Stimulated activated CD4-positive, alpha-beta T cell treated with anti-CD3 and anti-CD28 coated beads, TNF-alpha, amount 100 ng/mL, for 48 hours (primary cell): ENCODE results near the gene HOXD13.
A peak's percentile ranks its signal among the peaks of the same experiment; 100 is the strongest.

Experiments
- DNase-seq, 3 donors: peaks; one replicate each; pipeline ENCODE4 v3.0.0-alpha.2; 2020; ENCODE audit warnings: low read depth in 3 of 3

HOXD13 gene

DNA sequence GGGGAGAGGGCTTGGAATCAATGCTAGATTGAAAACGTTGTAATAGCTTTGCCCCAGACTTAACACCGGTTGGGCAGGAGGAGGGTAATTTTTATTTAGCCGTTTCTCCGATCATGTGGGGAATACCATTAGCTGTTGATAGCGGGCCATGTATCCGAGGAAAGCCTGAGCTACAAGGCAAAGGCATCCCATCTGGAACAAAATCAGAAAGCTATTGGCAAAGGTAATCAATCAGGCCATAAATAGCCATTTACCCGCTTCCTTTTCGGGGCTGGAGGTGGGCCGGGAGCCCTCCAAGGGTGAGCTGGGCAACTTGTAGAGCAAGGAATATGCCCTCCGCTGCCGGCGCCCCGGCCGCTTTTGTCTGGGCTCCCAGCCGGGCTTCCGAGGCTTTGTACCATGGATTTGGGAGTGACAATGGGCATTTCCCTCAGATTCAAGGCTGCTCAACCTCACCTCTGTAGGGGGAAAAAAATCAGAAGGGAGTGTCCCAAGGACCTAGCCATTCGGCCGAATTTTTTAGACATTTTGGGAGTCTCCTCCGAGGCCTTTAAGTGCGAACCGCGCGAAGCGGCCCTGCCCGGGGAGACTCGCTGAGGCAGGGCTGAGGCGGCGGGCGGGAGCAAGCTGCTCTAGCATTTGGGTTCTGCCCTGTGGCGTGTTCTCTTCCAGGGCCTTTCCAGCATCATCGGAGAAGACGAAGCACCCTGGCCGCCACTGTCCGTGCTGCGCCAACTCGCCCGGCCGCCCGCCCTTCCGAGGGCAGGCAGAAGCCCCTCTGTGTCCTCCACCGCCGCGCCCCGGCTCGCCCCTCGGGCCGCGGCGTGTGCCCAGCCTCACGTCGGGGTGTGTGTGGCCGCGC is 28.9 kb downstream of the HOXD13 start:
- DNase-seq: no peak

DNA sequence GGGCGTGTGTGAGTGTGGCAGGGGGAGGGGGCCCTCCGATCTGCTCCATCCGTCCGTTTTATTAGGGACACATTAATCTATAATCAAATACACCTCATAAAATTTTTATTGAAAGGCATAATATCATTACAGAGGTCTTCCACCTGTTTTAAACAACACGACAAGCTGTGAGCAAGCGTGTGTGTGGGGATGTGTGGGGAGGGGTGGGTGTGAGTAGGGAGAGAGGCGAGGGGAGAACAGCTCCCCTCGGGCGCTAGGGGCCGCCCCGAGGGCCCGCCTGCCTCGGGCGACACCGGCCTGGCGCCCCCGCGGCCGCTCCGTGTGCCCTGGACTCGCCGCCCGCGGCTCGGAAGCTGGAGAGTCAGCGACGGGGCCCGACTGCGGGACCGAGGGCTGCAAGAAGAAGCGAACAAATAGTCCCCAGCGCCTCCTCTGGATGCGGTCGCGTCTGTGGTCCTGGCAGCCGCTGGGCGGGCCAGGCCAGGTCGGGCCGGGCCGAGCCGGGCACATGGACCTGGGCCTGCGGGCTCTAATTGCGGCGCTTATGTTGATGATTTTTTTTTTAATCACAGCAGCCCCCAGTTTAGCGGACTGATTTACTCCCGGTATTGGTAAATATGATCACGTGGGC is 29.6 kb downstream of the HOXD13 start:
- DNase-seq: no peak

DNA sequence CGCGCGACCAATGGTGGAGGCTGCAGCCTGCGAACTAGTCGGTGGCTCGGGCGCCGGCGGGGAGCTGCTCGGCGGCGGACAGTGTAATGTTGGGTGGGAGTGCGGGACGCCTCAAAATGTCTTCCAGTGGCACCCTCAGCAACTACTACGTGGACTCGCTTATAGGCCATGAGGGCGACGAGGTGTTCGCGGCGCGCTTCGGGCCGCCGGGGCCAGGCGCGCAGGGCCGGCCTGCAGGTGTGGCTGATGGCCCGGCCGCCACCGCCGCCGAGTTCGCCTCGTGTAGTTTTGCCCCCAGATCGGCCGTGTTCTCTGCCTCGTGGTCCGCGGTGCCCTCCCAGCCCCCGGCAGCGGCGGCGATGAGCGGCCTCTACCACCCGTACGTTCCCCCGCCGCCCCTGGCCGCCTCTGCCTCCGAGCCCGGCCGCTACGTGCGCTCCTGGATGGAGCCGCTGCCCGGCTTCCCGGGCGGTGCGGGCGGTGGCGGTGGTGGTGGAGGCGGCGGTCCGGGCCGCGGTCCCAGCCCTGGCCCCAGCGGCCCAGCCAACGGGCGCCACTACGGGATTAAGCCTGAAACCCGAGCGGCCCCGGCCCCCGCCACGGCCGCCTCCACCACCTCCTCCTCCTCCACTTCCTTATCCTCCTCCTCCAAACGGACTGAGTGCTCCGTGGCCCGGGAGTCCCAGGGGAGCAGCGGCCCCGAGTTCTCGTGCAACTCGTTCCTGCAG is 30.3 kb downstream of the HOXD13 start, which contains the start of gene HOXD9:
Gene HOXD9, plus strand, starts transcription at position 37 of the 728 bp plus-strand sequence. Its CDS starts 50 bp downstream, at position 87.
- no peak for DNase-seq

DNA sequence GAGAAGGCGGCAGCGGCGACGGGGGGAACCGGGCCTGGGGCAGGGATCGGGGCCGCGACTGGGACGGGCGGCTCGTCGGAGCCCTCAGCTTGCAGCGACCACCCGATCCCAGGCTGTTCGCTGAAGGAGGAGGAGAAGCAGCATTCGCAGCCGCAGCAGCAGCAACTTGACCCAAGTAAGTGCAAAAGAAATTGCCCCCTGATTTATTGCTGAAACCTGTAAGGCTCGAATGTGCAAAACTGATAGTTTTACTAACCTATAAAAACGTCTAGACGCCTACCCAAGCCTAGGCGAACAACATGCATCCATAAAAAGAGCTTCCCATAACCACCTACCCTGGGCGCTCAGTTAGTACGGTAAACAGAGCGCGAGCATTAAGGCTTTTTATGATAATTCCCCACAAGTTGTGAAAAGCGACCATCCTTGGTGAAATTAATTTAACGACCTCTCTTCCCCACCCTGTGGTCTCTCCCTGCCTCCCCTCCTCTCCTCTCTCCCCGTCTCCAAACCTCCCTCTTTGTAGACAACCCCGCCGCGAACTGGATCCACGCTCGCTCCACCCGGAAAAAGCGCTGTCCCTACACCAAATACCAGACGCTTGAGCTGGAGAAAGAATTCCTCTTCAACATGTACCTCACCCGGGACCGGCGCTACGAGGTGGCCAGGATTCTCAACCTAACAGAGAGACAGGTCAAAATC is 31.0 kb downstream of the HOXD13 start:
- no peak for DNase-seq

DNA sequence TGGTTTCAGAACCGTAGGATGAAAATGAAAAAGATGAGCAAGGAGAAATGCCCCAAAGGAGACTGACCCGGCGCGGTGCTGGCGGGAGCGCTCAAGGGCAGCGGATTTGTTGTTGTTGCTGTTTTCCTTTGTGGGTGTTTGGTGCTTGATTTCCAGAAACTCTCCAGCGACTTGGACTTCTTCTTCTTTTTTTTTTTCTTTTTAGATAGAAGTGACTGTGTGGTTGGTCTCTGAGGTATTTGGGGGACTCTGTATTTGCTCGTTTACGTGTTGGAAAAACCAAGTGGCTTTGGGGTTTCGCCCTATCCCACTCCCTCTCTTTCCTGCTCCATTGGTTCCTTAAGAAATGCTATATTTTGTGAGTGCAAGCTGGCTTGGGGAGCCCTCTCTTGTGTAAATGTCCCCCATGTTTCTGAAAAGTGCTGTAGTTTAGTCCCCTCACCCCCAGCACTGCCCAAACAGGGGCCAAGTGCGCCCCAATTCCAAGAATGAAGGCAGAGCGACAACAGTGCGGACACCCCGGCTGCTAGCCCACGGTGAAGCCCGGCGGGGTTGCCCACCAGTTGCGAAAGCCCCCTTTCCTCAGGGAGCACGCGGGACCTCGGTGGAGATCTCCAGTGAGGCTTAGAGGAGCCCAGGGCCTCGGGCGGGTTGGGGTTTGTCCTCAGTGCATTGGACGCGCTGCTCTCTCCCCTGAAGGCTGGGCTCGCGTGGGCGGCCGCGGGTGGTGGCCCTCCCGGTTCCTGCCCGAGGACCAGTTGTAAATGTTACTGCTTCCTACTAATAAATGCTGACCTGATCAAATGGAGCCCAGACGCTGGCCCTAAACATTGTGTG is 31.8 kb downstream of the HOXD13 start:
- no peak for DNase-seq

DNA sequence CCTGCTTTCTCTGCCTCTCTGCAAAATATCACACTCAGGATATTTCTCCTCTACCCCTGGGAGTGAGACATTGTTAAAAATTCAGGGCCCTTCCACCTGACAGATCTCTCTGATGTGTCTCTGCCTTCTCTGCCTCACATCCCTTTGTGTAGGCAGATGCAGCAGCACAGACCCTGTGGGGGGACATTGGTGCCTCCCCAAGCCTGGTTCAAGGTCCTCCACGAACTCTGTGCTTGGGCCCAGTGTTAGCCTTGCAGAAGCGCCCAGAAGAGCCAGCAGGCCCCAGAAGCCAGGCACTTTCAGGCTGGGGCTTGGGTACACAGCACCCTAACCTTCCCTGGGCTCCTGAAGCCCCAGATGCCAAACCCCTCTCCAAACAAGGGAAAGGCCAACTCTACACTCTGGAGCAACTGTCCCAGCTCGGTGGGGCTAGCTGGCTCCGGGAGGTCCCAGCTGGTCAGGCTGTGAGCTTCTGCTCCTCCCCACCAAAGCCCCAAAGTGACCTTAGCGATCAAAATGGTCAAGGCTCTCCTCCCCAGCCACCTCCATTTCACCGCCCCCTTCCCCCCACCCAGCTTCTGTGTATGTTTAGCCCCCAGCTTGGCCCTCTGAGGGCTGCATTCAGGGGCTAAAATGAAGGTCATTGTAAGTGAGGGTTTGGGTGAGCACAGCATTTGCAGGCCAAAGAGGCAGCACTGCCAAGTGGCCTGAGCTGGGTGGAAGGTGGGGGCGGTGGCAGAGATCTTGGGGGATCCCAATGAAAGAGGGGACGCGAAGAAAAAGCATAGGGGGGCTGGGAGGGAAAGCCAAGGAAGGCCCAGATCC is 32.6 kb downstream of the HOXD13 start:
- no peak for DNase-seq

DNA sequence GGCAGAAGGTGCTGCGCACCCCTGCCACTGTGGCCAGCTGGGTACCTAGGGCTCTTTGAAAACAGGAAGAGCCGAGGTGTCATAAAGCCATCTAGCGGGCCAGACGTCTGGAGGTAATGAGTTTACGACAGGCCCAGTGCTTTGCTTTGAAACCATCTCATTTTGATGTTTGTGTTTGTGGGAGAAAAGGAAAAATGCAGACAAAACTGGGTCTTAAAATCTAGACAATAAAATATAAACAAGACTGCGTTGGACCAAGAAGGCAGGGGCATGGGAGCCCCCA is 33.2 kb downstream of the HOXD13 start:
- DNase-seq: no peak

DNA sequence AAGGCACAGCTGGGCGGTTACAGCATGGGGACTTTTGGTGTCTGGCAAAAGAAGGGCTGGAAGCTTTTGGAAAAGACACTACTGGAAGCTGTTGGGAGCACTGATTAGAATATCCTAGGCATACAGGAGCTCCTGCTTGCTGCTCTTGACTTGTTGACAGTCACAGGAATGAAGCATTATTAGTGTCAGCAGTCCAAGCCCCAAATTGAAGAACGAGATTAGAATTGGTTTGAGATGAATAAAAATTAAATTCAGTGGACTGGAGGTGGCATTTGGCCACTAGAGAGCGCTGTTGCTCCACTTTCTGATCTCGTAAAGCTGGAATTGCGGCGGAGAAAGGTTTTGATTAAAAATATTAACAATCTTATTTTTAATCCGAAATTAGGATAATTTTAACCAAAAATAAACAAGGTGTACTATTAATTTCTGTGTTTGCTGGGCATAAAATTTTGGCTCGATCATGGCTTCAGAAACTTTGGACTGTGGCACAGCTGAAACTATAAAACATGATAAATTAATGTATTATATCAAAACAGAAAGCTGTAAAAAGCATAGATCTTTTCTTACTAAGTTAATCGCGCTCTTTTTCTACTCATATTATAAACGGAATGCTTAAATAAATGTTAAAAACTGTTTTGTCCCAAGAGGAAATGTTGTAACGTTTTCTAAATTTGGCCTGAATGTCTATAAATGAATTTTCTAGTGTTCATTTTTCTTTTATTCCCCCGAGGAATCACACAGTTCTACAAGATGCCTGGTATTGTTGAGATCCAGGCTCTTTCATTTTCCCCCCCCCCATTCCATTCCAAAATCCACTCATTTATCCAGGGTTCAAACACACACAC is 34.6 kb downstream of the HOXD13 start:
- DNase-seq: peak in 2 of 3 donors; percentile 50 to 61

DNA sequence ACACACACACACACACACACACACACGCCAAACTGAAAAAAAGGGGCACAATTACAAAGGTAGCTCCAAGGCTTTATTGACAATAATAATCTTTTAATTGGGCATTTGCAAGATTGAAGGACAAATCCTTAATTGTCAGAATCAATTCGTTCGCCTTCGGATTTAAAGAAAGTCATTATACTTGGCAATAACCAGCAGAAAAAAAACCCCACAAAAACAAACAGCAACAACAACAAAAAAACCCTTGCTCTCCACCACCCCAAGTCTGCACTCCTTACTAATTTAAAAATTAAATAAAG is 35.2 kb downstream of the HOXD13 start:
- DNase-seq: no peak

DNA sequence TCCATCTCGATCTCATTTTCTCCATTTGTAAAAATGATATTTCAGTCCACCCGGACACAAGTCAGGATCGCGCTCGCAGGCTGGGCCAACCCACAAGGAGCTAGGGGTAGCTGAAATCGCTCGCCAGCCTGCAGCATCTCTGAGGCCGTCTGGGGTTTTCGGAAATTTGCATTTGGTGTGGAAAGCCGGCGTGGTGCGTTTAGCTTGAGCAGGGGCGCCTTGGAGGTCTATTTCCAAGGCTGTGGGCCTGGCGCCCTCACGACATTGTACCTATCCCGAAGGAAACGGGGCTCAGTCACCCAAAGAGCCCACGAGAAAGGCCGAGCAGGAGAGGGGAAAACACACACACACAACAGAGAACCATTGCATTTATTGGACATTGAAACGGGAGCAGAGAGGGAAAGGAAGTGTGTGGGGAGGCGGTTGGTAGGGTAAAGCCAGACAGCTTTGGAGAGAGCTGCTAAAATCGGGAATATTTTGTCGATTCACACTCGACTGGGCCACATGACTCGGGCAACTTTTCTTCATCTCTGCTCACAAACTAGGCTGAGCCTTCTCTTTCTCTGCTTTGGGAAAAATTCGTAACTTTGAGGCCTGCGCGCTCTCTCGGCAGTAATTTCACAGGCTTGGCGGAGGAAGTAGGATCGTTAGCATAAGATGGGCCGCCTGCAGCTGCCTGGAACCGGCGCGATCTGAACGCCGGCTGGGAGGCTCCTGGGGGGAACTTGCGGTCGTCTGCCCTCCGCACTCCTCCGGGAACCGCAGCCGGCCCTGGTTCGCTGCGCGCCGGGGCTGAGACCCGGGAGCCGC is 35.9 kb downstream of the HOXD13 start:
- no peak for DNase-seq

DNA sequence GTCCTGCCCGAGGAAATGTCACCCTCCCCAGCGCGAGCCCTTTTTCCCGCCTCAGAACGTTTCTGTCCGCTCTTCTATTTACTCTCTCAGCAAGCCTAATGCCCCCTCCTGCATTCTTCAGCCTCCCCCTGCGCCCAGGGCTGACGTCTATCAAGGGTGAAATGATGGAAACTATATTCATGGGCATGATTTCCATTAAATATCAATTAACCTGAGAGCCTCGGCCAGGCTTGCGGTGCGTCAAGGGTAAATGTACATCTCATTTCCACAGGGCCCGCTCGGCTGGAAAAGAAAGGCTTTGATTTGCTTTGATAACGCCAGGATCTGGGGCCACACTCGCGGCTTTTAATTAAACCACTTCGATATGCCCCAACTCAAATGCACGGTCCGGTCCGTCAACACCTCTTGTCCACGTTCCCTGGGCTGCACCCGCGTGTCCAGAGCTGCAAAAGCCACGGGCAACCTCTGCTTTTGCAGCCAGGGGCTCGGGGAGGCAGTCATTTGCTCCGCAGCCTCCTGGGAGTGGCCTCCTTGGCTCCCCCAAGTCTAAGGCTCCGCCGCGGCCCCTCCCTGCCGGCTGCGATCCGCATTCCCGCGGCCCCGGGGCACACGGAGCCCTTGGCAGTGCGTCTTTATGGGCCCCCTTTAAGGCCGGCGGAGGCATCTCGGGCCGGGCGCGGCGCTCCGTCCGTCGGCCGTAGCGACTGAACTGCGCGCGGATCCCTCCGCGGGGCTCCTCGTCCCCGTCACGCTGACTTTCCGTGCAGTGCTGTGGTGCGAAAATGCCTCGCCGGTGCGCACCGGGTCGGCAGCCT is 36.7 kb downstream of the HOXD13 start, which contains the start of gene HOXD8:
Gene HOXD8, plus strand, starts transcription at position 724 of the 815 bp plus-strand sequence. CDS start 662 bp downstream, outside the sequence.
- no peak for DNase-seq

DNA sequence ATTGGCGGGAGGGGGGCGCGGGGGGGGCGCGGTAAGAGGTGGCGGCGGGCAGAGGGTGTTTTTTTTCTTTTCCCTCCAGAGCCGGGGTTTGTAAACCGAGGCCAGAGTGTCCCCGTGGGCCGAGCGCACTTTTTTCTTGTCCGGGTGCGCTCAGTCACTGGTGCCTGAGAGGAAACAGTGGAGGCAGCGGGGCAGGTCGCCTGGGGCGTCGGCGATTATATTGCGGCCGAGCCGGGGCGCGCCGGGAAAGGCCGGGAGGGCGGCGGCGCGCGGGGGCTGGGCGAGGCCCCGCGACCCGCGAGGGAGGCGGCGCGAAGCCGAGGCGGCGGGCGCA is 37.3 kb downstream of the HOXD13 start:
- DNase-seq: no peak

DNA sequence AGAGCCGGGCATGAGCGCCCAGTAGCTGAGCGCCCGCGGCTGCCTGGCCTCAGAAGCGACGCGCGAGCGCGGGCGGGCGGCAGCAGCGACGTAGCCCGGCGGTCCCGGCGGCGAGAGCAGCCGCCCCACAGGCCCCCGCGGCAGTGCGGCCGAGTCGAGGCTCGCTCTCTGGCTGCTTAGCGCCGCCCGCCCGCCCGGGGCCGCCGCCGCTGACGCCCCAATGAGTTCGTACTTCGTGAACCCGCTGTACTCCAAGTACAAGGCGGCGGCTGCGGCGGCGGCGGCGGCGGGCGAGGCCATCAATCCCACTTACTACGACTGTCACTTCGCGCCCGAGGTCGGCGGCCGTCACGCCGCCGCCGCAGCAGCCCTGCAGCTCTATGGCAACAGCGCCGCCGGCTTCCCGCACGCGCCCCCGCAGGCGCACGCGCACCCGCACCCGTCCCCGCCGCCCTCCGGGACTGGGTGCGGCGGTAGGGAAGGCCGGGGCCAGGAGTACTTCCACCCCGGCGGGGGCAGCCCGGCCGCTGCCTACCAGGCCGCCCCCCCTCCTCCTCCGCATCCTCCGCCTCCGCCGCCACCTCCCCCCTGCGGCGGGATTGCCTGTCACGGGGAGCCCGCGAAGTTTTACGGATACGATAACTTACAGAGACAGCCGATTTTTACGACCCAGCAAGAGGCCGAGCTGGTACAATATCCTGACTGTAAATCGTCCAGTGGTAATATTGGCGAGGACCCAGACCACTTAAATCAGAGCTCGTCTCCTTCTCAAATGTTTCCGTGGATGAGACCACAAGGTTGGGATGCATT is 37.8 kb downstream of the HOXD13 start:
- no peak for DNase-seq

DNA sequence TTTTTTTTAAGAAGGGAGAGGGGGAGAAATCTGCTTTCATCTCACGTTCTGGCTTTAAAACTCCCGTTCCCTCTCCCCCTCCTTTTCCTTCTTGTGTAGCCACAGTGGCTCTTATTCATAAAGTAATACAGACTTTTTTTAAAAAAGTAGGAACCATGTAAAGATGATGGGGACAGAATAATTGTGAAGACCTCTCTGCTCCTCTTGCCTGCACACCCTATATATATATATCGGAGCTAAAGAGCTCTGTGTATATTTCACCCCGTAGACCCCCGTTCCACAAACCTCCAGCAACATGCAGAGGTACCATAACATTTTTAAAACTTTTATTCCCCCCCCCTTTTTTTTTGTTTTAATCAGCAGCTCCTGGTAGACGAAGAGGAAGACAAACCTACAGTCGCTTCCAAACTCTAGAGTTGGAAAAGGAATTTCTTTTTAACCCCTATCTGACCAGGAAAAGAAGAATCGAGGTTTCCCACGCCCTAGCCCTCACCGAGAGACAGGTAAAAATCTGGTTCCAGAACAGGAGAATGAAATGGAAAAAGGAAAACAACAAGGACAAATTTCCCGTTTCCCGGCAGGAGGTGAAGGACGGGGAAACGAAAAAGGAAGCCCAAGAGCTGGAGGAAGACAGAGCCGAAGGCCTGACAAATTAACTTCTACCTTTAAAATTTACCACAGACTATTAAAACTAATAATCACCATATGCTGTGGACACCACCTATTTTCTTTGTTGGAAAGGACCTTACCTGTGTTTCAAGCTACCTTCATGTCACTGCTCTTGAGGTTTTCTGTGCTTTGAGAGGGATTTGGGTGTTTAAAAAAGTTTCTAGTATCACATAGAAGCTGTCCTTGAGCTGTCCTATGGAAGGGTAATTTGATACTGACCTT is 38.7 kb downstream of the HOXD13 start:
- DNase-seq: no peak

DNA sequence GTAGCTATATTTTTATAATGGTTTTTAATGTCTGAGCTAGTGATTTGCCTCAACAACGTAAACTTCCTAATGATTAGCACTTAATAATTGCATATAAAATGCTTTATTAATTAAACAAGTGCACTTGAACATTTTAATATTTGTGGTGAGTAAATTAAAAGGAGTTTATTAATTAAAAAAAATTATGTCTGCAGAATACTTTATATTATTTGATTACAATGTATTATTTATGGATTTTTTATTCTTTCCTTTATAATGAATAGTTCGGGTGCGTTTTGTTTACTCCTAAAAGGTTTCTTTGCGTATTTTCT is 39.3 kb downstream of the HOXD13 start:
- no peak for DNase-seq
